Neural cell (in vitro differentiated cells): ENCODE data around the gene SPHKAP. TPM values are rescaled to one million over a fixed set of nuclear protein-coding genes. Genes with fewer than 3 reads are reported as not detected.
"Not testable (repeated sequence)": the region's sequence is repeated elsewhere in the genome, so short reads cannot be mapped to it uniquely, and the experiment has no call there.

Experiments
- H2AFZ ChIP-seq: fragments of 200-600, 300-800 bp; sonication (generic), shearing (Covaris generic); 2 replicates; pipeline ENCODE4 v1.6.0; 2014; ENCODE audit warnings: low read depth, mild to moderate bottlenecking, antibody characterized with exemption, low read length, moderate library complexity
- H3F3A ChIP-seq: fragments of 200-600 bp; shearing (Covaris generic); 2 replicates; pipeline ENCODE4 v1.6.1; 2016; ENCODE audit warnings: mild to moderate bottlenecking, moderate library complexity, mixed read lengths, antibody characterized with exemption, low read length; ENCODE audit not compliant: insufficient read depth, poor library complexity, severe bottlenecking
- H3K27ac ChIP-seq: fragments of 200-600, 300-800 bp; sonication (generic), shearing (Covaris generic); 2 replicates; pipeline ENCODE4 v1.5.1; 2014; ENCODE audit warnings: mild to moderate bottlenecking, low read length, moderate library complexity
- H3K27me3 ChIP-seq: fragments of 300-800, 200-600 bp; sonication (generic), shearing (Covaris generic); 2 replicates; pipeline ENCODE4 v1.6.0; 2014; ENCODE audit warnings: mild to moderate bottlenecking, low read depth, low read length, moderate library complexity; ENCODE audit not compliant: insufficient read depth
- H3K36me3 ChIP-seq: fragments of 300-800, 200-600 bp; sonication (generic), shearing (Covaris generic); 2 replicates; pipeline ENCODE4 v1.5.1; 2014; ENCODE audit warnings: mild to moderate bottlenecking, antibody characterized with exemption, low read length, moderate library complexity; ENCODE audit not compliant: insufficient read depth
- H3K4me2 ChIP-seq: fragments of 300-800, 200-600 bp; sonication (generic), shearing (Covaris generic); 2 replicates; pipeline ENCODE4 v1.6.0; 2014; ENCODE audit warnings: mild to moderate bottlenecking, low read length
- H3K4me3 ChIP-seq: fragments of 300-800, 200-600 bp; sonication (generic), shearing (Covaris generic); 2 replicates; pipeline ENCODE4 v1.5.1; 2014; ENCODE audit warnings: mild to moderate bottlenecking, low read length, moderate library complexity
- H3K79me2 ChIP-seq: fragments of 200-600 bp; shearing (Covaris generic); replicated peaks from 2 replicates; pipeline ENCODE4 v1.6.0; 2014; ENCODE audit warnings: mild to moderate bottlenecking, low read length, moderate library complexity; ENCODE audit not compliant: insufficient read depth
- H3K9ac ChIP-seq: fragments of 300-800, 200-600 bp; sonication (generic), shearing (Covaris generic); 2 replicates; pipeline ENCODE4 v1.6.1; 2016; ENCODE audit warnings: mild to moderate bottlenecking, low read length, mixed read lengths
- H3K9me2 ChIP-seq: fragments of 200-600 bp; shearing (Covaris generic); 2 replicates; pipeline ENCODE4 v1.6.1; 2016; ENCODE audit warnings: mild to moderate bottlenecking, low read length, mixed read lengths; ENCODE audit not compliant: insufficient read depth
- H3K9me3 ChIP-seq: fragments of 200-600, 300-800 bp; sonication (generic), shearing (Covaris generic); 2 replicates; pipeline ENCODE4 v1.6.1; 2016; ENCODE audit warnings: mild to moderate bottlenecking, mixed run types, low read length, moderate library complexity, mixed read lengths
- H4K20me1 ChIP-seq: fragments of 200-600 bp; shearing (Covaris generic); 2 replicates; pipeline ENCODE4 v1.6.1; 2016; ENCODE audit warnings: mild to moderate bottlenecking, mixed run types; ENCODE audit not compliant: insufficient read depth
- CTCF ChIP-seq: fragments of 450-650 bp; IDR thresholded peaks from 2 replicates; pipeline ENCODE4 v1.5.1; 2014; ENCODE audit warnings: antibody characterized with exemption, mild to moderate bottlenecking, moderate library complexity; ENCODE audit not compliant: poor library complexity, severe bottlenecking
- EP300 ChIP-seq: fragments of 450-650 bp; conservative IDR thresholded peaks from 2 replicates; pipeline ENCODE4 v1.6.1; 2014; ENCODE audit warnings: antibody characterized with exemption, mild to moderate bottlenecking, moderate library complexity; ENCODE audit not compliant: poor library complexity, severe bottlenecking
- EZH2 ChIP-seq: fragments of 200-600, 300-800 bp; shearing (Covaris generic), sonication (generic); IDR thresholded peaks from 2 replicates; pipeline ENCODE4 v1.6.1; 2014; ENCODE audit warnings: antibody characterized with exemption, low read length, borderline replicate concordance, mild to moderate bottlenecking; ENCODE audit not compliant: insufficient read depth, poor library complexity, severe bottlenecking
- MXI1 ChIP-seq: fragments of 450-650 bp; conservative IDR thresholded peaks from 2 replicates; pipeline ENCODE4 v1.6.1; 2014; ENCODE audit warnings: antibody characterized with exemption, mild to moderate bottlenecking; ENCODE audit not compliant: poor library complexity, severe bottlenecking
- POLR2AphosphoS5 ChIP-seq: IDR thresholded peaks from 2 replicates; pipeline ENCODE4 v1.6.1; 2012
- RAD21 ChIP-seq: fragments of 450-650 bp; conservative IDR thresholded peaks from 2 replicates; pipeline ENCODE4 v1.6.1; 2014; ENCODE audit warnings: antibody characterized with exemption, mild to moderate bottlenecking, moderate library complexity
- SMC3 ChIP-seq: fragments of 450-650 bp; conservative IDR thresholded peaks from 2 replicates; pipeline ENCODE4 v1.6.1; 2014; ENCODE audit warnings: antibody characterized with exemption, mild to moderate bottlenecking, moderate library complexity; ENCODE audit not compliant: poor library complexity
- TAF1 ChIP-seq: IDR thresholded peaks from 2 replicates; pipeline ENCODE4 v1.6.1; 2012; ENCODE audit warnings: low read depth
- polyA plus RNA-seq: library from polyadenylated mRNA; depleted of rRNA; stranded (reverse); fragments of >200 nt; gene quantifications from 2 replicates; pipeline ENCODE4 v1.2.3, GENCODE V29; 2014
- TF ChIP-seq, protein P1 (sequence below): IDR thresholded peaks from 2 replicates; pipeline ENCODE4 v1.6.1; 2012; ENCODE audit warnings: borderline replicate concordance

The SPHKAP gene
- polyA plus RNA-seq, 1 donor from 2014 or later: 1.7 TPM

GRCh38 chr2:228082571-228082970, 98.9 kb downstream of the SPHKAP start:
- no peak overlapping the region for H3K27ac ChIP-seq
- H3K27me3 ChIP-seq: no peaks in the 10 kb centered on the region
- H3K4me2 ChIP-seq: no peak overlapping the region
- no peak overlapping the region for H2AFZ ChIP-seq
- H3K9me2 ChIP-seq: no peaks in the 10 kb centered on the region
- no peaks in the 10 kb centered on the region for H3K36me3 ChIP-seq
- no peaks in the 10 kb centered on the region for H4K20me1 ChIP-seq
- no peaks in the 10 kb centered on the region for H3K79me2 ChIP-seq
- no peaks in the 10 kb centered on the region for H3K9me3 ChIP-seq
- H3K4me3 ChIP-seq: no peak overlapping the region
- no peak for TF ChIP-seq CTCF
- TF ChIP-seq, protein P1, sequence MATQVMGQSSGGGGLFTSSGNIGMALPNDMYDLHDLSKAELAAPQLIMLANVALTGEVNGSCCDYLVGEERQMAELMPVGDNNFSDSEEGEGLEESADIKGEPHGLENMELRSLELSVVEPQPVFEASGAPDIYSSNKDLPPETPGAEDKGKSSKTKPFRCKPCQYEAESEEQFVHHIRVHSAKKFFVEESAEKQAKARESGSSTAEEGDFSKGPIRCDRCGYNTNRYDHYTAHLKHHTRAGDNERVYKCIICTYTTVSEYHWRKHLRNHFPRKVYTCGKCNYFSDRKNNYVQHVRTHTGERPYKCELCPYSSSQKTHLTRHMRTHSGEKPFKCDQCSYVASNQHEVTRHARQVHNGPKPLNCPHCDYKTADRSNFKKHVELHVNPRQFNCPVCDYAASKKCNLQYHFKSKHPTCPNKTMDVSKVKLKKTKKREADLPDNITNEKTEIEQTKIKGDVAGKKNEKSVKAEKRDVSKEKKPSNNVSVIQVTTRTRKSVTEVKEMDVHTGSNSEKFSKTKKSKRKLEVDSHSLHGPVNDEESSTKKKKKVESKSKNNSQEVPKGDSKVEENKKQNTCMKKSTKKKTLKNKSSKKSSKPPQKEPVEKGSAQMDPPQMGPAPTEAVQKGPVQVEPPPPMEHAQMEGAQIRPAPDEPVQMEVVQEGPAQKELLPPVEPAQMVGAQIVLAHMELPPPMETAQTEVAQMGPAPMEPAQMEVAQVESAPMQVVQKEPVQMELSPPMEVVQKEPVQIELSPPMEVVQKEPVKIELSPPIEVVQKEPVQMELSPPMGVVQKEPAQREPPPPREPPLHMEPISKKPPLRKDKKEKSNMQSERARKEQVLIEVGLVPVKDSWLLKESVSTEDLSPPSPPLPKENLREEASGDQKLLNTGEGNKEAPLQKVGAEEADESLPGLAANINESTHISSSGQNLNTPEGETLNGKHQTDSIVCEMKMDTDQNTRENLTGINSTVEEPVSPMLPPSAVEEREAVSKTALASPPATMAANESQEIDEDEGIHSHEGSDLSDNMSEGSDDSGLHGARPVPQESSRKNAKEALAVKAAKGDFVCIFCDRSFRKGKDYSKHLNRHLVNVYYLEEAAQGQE: no peak
- no peak for TF ChIP-seq POLR2AphosphoS5
- TF ChIP-seq RAD21: no peak
- peaks cover 3% of the 10 kb centered on the region for H3F3A ChIP-seq
- H3K9ac ChIP-seq: no peak overlapping the region

DNA sequence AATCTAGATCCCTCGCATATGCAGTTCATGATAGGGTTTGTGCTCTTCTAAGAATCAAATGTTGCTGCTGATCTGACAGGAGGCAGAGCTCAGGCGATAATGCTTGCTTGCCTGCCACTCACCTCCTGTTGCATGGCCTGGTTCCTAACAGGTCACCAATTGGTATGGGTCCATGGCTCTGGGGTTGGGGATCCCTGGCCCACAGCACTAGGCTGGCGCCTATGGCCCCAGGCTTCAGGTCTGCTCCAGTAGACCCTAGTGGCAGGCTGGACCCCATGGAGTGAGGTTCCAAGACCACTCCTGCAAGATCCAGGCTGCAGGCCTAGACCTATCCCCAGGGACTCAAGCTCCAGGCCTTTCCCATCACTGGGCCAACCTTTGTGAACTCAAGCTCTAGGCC, 102.3 kb downstream of the SPHKAP start:
- TF ChIP-seq EP300 (no peak), POLR2AphosphoS5 (no peak), TAF1 (no peak), SMC3 (no peak), CTCF (no peak), RAD21 (no peak), EZH2 (no peak), MXI1 (no peak)
- TF ChIP-seq, protein P1: no peak
- no peaks in the 10 kb centered on the region for H4K20me1 ChIP-seq
- H3K27me3 ChIP-seq: no peaks in the 10 kb centered on the region
- no peaks in the 10 kb centered on the region for H3K36me3 ChIP-seq
- H3K27ac ChIP-seq: no peak overlapping the region
- H3K4me2 ChIP-seq: no peak overlapping the region
- no peak overlapping the region for H3K4me3 ChIP-seq
- no peaks in the 10 kb centered on the region for H3F3A ChIP-seq
- H2AFZ ChIP-seq: no peak overlapping the region
- no peaks in the 10 kb centered on the region for H3K79me2 ChIP-seq
- H3K9ac ChIP-seq: no peak overlapping the region
- no peaks in the 10 kb centered on the region for H3K9me2 ChIP-seq
- H3K9me3 ChIP-seq: no peaks in the 10 kb centered on the region

GRCh38 chr2:228076695-228077094, 104.8 kb downstream of the SPHKAP start:
- not testable (repeated sequence) for H3K4me3 ChIP-seq, H3K27ac ChIP-seq, H4K20me1 ChIP-seq, H3K79me2 ChIP-seq, H3K9me3 ChIP-seq, H3K9ac ChIP-seq, H3K36me3 ChIP-seq, H3K9me2 ChIP-seq, H3K4me2 ChIP-seq, H3F3A ChIP-seq, H2AFZ ChIP-seq, H3K27me3 ChIP-seq
